Lung (tissue), 12 donors: ENCODE measurements around the gene TAT. TPM values are rescaled to one million over a fixed set of nuclear protein-coding genes. Genes with fewer than 3 reads are reported as not detected.
"Not testable (repeated sequence)": the region's sequence is repeated elsewhere in the genome, so short reads cannot be mapped to it uniquely, and the experiment has no call there.

Experiments
- ATAC-seq: fragments of 200-7000 bp; cut with Tn5 transposase; one replicate; pipeline ENCODE4 v1.9.1; 2020; ENCODE audit warnings: moderate number of reproducible peaks; ENCODE audit not compliant: insufficient read depth, low FRiP score
- DNase-seq, 3 donors: peaks; one replicate each; pipeline ENCODE4 v3.0.0-alpha.2; 2013 to 2017
- H3K27ac ChIP-seq, 2 donors: one replicate each; pipeline ENCODE4 v1.5.1; 2013; ENCODE audit warnings: mild to moderate bottlenecking in 2 of 2, moderate library complexity in 2 of 2, control low read depth in 1 of 2, inconsistent platforms in 1 of 2, low read depth in 1 of 2, low read length in 1 of 2
- H3K27me3 ChIP-seq, 3 donors: one replicate each; pipeline ENCODE4 v1.5.1; 2013; ENCODE audit warnings: low read length in 2 of 3; ENCODE audit not compliant: control insufficient read depth in 3 of 3, insufficient read depth in 3 of 3
- H3K36me3 ChIP-seq, 4 donors: one replicate each; pipeline ENCODE4 v1.5.1; 2013; ENCODE audit warnings: low read length in 4 of 4, mild to moderate bottlenecking in 1 of 4, moderate library complexity in 1 of 4; ENCODE audit not compliant: control insufficient read depth in 4 of 4, insufficient read depth in 4 of 4
- H3K4me1 ChIP-seq, 5 donors: one replicate each; pipeline ENCODE4 v1.5.1; 2013; ENCODE audit warnings: low read length in 5 of 5, mild to moderate bottlenecking in 2 of 5, moderate library complexity in 1 of 5; ENCODE audit not compliant: control insufficient read depth in 5 of 5, insufficient read depth in 5 of 5
- H3K4me3 ChIP-seq: one replicate; pipeline ENCODE4 v1.5.1; 2013; ENCODE audit warnings: mild to moderate bottlenecking, control low read depth, moderate library complexity
- H3K9ac ChIP-seq, 2 donors: one replicate each; pipeline ENCODE4 v1.5.1; 2013; ENCODE audit warnings: low read length in 2 of 2, control low read depth in 1 of 2; ENCODE audit not compliant: insufficient read depth in 1 of 2
- H3K9me3 ChIP-seq, 4 donors: one replicate each; pipeline ENCODE4 v1.5.1; 2013; ENCODE audit warnings: low read length in 3 of 4, mild to moderate bottlenecking in 1 of 4, moderate library complexity in 1 of 4; ENCODE audit not compliant: control insufficient read depth in 4 of 4, insufficient read depth in 3 of 4
- CTCF ChIP-seq: IDR thresholded peaks from 2 replicates; pipeline ENCODE4 v1.5.1; 2012; ENCODE audit warnings: mild to moderate bottlenecking; ENCODE audit errors: control extremely low read depth, extremely low read depth
- WGBS, 2 donors: extraction: QIAGEN DNeasy Blood & Tissue Kit; methylation state at CpG; one replicate each; pipeline ENCODE4 v1.1.7; 2013; 5-methylcytosine and 5-hydroxymethylcytosine counted together
- polyA plus RNA-seq, 2 donors: library from polyadenylated mRNA; stranded (reverse); fragments of 200-250 nt; gene quantifications; one replicate each; pipeline ENCODE4 v1.2.1, GENCODE V29; 2013
- total RNA-seq, 2 donors: library from RNA; depleted of rRNA in 1 of 2; stranded (reverse); fragments of >200 nt in 1 of 2; gene quantifications; one replicate each; pipeline ENCODE4 v1.2.1, GENCODE V29; 2014 to 2021
- donor health status: control.
- donor health status: control.
- donor health status: Bipolar disorder and iron deficiency.
- donor health status: healthy.
- donor health status: DM: yes; HTN: yes; CAD: no.

The TAT gene
- total and polyA plus RNA-seq, 4 donors: 0.14 to 0.74 (median 0.26) TPM; not detected in 1

- H3K9ac ChIP-seq: no peak overlapping the region
- ATAC-seq: no peak
- no peaks in the 10 kb centered on the region for H3K36me3 ChIP-seq
- peaks cover 0 to 14% (median 6%) of the 10 kb centered on the region in 5 donors for H3K4me1 ChIP-seq
- DNase-seq: peak in 2 of 3 donors; percentile 12 to 13
- no peak overlapping the region for H3K4me3 ChIP-seq
- H3K27ac ChIP-seq: peak overlapping the region in 1 of 2 donors; percentile 96
- no peak for TF ChIP-seq CTCF
- H3K9me3 ChIP-seq: peaks cover 0 to 4% (median 0%) of the 10 kb centered on the region in 4 donors
- H3K27me3 ChIP-seq: no peaks in the 10 kb centered on the region
- WGBS, 2 donors: 29 to 56% methylated on average over 9 of the region's 9 CpGs
Measured at GRCh38 chr16:71565812-71566700, 10.8 kb downstream of the TAT start.

- Histone ChIP-seq H3K9me3 (peaks cover 0 to 4% (median 0%) of the 10 kb centered on the region in 4 donors), H3K36me3 (no peaks in the 10 kb centered on the region), H3K4me1 (peaks cover 0 to 14% (median 6%) of the 10 kb centered on the region in 5 donors), H3K27me3 (no peaks in the 10 kb centered on the region), H3K27ac (peak overlapping the region in 1 of 2 donors; percentile 96), H3K4me3 (peak overlapping the region; percentile 58), H3K9ac (peak overlapping the region; percentile 30 to 83)
- ATAC-seq: no peak
- no peak for TF ChIP-seq CTCF
- peak in 1 of 3 donors; percentile 32 for DNase-seq
- 9 to 13% methylated on average over 19 of the region's 19 CpGs for WGBS, 2 donors
Measured at GRCh38 chr16:71564335-71564967, 12.4 kb downstream of the TAT start.

- 98 to 100% methylated on average over 1 of the region's 1 CpG for whole genome bisulfite sequencing, 2 donors
- H3K36me3 ChIP-seq: no peaks in the 10 kb centered on the region
- H3K4me3 ChIP-seq: no peak overlapping the region
- peaks cover 0 to 14% (median 6%) of the 10 kb centered on the region in 5 donors for H3K4me1 ChIP-seq
- no peak for DNase-seq
- no peak for TF ChIP-seq CTCF
- ATAC-seq: no peak
- peaks cover 0 to 4% (median 0%) of the 10 kb centered on the region in 4 donors for H3K9me3 ChIP-seq
- H3K27ac ChIP-seq: no peak overlapping the region
- H3K27me3 ChIP-seq: no peaks in the 10 kb centered on the region
- H3K9ac ChIP-seq: no peak overlapping the region
Measured at GRCh38 chr16:71562552-71562951, 14.3 kb downstream of the TAT start.

- 78 to 91% methylated on average over 8 of the region's 8 CpGs for WGBS, 2 donors
- H3K27ac ChIP-seq, H3K36me3 ChIP-seq, H3K27me3 ChIP-seq, ATAC-seq, H3K9me3 ChIP-seq, H3K4me3 ChIP-seq, DNase-seq, H3K9ac ChIP-seq: not testable (repeated sequence)
- H3K4me1 ChIP-seq: peaks cover 0 to 14% (median 6%) of the 10 kb centered on the region in 5 donors
Measured at GRCh38 chr16:71561886-71562285, 15.0 kb downstream of the TAT start.
